T1000 (cell line): ENCODE results near the gene CCDC9.
"Not testable (repeated sequence)": the region's sequence is repeated elsewhere in the genome, so short reads cannot be mapped to it uniquely, and the experiment has no call there.

Source experiments
- DNase-seq: peaks from one replicate; lab custom pipeline; 2025; ENCODE audit warnings: mixed read lengths; lab: John Stamatoyannopoulos, UW

CCDC9 gene

DNA sequence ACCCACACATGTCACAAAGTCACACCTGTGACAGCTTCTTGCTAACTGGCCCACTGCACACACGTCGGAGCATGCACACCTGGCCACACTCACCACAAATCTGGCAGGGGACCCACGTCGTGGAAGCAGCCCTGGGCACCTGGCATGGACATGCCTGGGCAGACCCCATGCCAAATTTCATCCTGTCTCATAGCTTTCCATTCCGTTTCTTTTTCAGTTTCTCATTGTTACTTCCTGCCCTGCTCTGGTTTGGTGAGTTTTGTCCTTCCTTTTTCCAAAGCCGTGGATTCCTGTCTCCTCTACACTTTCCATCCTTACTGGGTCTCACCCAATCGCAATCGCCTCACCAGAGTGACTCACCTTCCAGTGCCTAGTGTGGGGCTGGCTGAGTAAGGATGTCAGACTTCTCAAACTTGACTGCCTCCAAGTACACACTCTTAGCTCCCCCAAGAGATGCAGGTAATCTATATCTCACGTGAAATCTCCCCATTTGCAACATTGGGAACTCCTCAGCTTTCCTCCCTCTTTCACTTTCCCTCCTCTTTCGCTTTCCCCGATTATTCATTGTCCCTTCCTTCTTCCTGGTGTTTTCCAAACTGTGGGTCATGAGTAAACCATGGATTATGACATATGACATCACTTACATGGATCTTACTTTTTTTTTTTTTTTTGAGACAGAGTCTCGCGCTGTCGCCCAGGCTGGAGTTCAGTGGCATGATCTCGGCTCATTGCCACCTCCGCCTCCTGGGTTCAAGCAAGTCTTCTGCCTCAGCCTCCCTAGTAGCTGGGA is 23.7 kb upstream of the CCDC9 start:
- DNase-seq, result peak; percentile 13

DNA sequence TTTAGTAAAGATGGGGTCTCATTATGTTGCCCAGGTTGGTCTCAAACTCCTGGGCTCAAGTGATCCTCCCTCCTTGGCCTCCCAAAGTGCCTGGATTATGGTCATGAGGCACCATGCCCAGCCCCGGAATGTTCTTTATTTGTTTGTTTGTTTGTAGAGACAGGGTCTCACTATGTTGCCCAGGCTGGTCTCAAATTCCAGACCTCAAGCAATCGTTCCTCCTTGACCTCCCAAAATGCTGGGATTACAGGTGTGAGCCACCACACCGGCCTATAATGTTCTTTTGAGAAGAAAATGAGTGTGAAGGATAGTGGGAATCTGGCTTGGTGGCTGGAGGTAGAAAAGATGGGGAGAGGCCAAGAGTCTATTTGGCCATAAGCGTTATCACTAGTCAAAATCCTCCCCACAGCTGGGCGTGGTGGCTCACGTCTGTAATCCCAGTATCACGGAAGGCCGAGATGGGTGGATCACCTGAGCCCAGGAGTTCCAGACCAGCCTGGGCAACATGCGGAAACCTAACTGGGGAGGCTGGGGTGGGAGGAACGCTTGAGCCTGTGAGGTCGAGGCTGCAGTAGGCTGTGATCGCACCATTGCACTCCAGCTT is 20.2 kb upstream of the CCDC9 start:
- DNase-seq, result no peak

DNA sequence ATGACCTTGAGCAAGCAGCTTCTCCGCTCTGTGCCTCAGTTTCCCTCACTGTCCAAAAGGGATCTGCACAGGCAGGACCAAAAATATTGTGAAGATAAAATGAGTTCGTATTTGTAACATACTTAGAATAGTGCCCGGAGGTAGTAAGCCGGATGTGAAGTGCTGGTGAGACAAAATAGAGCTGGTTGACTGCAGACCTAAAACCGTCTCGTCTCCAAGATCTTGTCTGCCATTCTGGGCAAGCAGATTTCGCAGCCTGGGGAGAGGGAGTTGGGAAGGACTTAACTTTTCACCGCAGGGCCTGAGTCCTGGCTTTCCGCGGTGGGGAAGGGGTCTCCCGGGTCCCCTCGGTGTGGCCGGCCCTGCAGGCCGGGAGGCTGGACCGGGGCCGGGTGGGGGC is 17.2 kb upstream of the CCDC9 start:
- no peak for DNase-seq

- DNase-seq, result peak; percentile 52
Observed at GRCh38 chr19:47239610-47240296, 16.6 kb upstream of the CCDC9 start.

GRCh38 chr19:47240556-47240955 is 15.8 kb upstream of the CCDC9 start:
- no peak for DNase-seq

DNA sequence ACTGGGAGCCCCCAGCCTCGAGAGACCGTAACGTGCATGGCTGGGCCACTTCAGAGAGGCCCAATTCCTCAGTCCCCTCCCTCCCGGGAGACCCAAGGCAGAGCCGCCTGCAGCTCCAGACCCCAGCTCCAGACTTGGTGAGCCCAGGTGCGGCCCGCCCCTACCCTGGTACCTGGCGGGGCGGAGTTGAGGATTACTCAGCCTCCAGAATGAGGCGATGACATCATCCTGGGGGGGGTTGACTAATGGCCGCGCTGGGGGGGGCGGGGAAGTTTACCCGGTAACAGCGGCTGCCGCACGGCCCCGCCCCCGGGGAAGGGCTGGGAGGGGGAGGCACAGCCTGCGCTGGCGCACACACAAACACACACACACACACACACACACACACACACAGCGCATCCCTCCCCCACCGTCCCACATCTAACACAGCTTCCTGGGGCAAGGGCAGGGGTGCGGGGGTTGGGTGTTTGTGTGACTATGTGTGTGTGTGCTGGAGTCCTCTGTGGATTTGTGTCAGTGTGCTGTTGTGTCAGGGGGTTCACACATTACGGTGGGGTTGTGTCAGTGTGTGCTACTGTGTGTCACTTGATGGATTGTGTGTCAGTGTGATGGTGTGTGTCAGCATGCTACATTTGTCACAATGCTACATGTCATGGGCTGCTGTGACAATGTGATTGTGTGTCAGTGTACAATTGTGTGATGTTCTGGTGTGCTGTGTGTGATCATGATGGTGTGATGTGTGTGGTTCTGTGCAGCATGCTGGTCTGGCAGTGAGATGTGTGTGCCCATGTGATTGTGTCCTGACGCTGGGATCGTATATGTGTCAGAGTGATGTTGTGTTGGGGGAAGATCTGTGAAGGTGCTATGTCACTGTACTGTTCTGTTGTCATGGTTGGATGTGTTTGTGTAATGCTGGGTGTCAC is 15.1 kb upstream of the CCDC9 start:
- DNase-seq, result peak; percentile 57

DNA sequence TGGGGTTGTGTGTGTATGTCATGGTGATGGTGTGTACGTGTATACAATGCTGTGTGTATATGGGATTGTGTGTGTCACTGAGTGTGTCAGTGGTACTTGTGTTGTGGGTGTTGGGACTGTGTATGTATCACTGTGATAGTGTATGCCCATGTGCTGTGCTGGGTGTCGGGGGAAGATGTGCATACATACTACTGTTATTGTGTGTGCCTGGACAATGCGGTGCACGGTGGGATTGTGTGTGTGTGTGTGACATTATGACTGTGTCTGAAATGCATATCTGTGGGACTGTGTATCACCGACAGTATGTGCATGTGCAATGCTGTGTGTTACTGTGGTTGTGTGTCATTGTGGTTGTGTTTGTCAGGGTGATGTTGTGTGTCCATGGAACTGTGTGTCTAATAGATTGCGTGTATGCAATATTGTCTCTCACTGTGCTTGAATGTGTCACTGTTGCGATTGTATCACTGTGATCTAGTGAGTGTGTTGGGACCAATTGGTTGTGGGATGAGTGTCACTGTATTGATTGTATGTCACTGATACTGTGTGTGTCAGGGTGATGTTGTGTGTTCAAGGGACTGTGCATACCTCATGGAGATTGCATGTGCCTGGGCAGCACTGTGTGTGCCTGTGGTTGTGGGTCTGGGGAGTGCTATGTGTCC is 14.3 kb upstream of the CCDC9 start:
- DNase-seq, result no peak

GRCh38 chr19:47243364-47243775 is 13.0 kb upstream of the CCDC9 start:
- no peak for DNase-seq

GRCh38 chr19:47243776-47244547 is 12.4 kb upstream of the CCDC9 start:
- DNase-seq, result peak; percentile 95

GRCh38 chr19:47247308-47247990 is 8.9 kb upstream of the CCDC9 start:
- DNase-seq, result peak; percentile 54

DNA sequence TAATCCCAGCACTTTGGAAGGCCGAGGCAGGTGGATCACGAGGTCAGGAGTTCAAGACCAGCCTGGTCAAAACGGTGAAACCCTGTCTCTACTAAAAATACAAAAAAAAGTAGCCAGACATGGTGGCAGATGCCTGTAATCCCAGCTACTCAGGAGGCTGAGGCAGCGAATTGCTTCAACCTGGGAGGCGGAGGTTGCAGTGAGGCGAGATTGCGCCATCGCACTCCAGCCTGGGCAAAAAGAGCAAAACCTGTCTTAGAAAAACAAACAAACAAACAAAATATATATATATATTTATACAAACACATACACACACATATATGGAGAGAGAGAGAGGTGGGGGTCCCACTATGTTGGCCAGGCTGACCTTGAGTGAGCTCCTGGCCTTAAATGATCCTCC is 3.3 kb upstream of the CCDC9 start:
- DNase-seq, result not testable (repeated sequence)

- peak; percentile 44 for DNase-seq
Observed at GRCh38 chr19:47253467-47253881, 2.9 kb upstream of the CCDC9 start.

DNA sequence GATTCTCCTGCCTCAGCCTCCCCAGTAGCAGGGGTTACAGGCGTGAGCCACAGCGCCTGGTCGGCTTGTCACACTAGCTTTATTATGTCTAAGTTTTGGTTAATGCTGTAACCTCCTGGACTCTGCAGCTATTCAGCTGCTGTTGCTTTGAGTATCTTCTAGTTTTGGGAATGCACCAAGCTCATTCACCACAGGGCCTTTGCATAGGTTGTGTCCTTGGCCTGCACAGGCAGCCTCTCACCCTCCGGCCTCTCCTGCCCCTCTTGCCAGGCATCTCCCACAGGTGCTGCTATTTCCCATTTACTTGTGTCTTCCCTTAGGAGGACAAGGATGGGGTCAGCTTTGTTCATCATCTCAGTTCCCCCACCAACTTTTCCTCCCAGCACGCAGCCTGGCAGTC is 2.4 kb upstream of the CCDC9 start:
- no peak for DNase-seq

GRCh38 chr19:47256693-47257410 is 527 bp downstream of the CCDC9 start:
- peak; percentile 100 for DNase-seq

DNA sequence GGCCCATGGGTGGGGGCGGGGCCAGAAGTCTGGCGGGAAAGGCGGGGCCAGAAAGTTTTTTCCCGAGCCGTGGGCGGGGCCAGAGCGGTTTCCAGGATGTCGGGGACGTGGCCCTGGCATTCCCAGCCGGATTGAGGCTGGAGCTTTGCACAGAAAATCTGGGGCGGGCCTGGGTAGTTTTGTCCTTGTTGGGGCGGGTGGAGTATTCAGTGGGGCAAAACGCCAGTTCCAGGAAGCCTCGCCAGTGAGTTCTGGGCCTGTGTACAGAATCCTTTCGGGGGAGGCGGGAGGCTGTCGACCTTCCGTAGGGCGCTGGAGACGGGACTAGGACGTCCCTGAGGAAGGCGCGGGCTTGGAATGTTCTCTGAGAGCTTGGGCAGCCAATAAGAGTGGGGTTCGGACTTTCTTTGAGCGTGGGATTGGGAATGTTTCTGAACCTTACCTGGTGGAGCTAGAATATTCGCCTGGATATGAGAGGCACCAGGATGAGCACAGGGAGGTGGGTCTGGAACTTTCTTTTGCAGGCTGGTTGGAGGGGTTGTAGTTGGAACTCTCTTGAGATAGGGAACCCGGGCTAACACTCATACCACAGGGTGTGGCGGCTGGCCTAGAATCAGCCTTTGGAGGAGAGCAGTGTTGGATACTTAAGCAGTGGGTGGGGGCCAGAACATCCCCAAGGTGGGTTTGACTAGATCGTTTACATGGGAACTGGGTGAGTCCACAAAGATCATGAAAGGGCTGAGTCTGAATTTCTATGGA is 1.3 kb downstream of the CCDC9 start:
- DNase-seq, result no peak

- DNase-seq, result no peak
Observed at GRCh38 chr19:47258434-47258833, 2.1 kb downstream of the CCDC9 start.

GRCh38 chr19:47258895-47259555 is 2.7 kb downstream of the CCDC9 start:
- no peak for DNase-seq

DNA sequence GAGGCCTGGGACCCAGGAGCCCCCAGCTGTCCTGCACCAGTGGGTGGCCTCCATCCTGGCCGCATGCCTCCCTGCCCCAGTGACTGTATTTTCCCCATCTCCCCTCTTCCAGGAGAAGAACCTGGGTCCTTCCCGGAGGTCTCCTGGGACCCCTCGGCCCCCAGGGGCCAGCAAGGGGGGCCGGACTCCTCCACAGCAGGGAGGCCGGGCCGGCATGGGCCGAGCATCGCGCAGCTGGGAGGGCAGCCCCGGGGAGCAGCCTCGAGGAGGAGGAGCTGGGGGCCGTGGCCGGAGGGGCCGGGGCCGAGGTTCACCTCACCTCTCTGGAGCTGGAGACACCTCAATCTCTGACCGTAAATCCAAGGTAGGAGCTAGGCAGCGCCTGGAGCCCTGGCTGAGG is 4.2 kb downstream of the CCDC9 start:
- no peak for DNase-seq
